NCI-H460 (cell line): ENCODE measurements around the gene VAV2. TPM values are rescaled to one million over a fixed set of nuclear protein-coding genes. Genes with fewer than 3 reads are reported as not detected.
"Not testable (repeated sequence)": the region's sequence is repeated elsewhere in the genome, so short reads cannot be mapped to it uniquely, and the experiment has no call there.

Source experiments
- DNase-seq: peaks from one replicate; pipeline ENCODE4 v3.0.0-alpha.2; 2016; ENCODE audit warnings: low read depth; ENCODE audit errors: extremely low read depth
- total RNA-seq: library from RNA; depleted of rRNA; stranded (reverse); fragments of >200 nt; shearing (Covaris generic); gene quantifications from 2 replicates; pipeline ENCODE4 v1.2.3, GENCODE V29; 2014

The VAV2 gene
- total RNA-seq, 1 experiment from 2014 or later = 6.0 TPM

DNA sequence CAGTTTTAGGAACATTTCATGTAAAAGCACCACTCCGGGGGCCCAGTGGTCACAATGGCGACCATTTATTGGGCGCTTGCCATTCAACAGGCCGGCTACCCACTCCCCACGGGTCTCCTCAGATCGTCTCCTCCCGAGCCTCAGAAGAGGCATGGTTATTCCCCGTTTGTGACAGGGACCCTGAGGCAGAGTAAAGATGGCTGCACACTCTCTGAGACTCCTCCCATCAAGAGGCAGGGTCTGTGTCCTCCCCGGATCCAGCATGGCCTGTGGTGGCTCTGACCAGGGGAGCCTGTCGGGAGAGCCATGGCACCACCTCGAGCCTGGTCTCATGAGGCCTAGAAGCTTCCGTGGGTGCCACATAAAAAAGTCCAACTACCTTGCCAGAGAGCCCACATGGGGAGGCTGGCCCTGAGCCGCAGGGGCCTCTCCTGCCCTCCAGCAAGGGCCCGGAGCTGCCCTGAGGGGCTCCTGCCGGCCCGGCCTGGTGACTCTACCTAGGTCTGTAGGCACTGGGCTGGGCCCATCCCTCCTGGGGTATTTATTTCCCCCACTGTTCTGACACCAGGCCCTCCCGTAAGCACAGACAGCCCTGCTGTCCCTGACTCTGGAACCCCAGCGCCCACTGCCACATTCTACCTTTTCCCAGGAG lies 90.8 kb downstream of the VAV2 start:
- no peak for DNase-seq

GRCh38 chr9:133897675-133898074 lies 94.4 kb downstream of the VAV2 start:
- DNase-seq = no peak

DNA sequence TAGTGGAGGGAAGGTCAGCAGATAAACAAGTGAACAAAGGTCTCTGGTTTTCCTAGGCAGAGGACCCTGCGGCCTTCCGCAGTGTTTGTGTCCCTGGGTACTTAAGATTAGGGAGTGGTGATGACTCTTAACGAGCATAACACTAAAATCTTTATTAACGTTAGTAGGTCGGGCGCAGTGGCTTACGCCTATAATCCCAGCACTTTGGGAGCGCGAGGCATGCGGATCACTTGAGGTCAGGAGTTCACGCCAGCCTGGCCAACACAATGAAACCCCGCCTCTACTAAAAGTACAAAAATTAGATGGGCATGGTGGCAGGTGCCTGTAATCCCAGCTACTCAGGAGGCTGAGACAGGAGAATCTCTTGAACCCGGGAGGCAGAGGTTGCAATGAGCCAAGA lies 96.1 kb downstream of the VAV2 start:
- DNase-seq = not testable (repeated sequence)

DNA sequence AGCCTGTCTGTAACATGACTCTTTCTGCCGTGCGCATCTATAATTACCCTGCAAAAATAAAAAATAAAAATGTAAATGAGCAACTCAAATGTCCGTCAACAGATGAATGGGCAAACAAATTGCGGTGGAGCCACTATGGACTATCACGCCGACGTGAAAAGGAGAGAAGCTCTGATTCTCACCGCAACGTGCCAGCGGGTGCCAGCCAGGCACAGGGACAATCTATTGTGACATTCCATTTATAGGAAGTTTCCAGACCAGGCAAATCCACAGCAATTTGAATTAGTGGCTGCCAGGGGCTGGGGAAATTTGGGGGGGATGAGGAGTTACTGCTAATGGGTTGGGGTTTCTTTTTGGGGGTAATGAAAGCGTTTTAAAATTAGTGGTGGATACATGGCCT lies 96.8 kb downstream of the VAV2 start:
- DNase-seq = no peak

DNA sequence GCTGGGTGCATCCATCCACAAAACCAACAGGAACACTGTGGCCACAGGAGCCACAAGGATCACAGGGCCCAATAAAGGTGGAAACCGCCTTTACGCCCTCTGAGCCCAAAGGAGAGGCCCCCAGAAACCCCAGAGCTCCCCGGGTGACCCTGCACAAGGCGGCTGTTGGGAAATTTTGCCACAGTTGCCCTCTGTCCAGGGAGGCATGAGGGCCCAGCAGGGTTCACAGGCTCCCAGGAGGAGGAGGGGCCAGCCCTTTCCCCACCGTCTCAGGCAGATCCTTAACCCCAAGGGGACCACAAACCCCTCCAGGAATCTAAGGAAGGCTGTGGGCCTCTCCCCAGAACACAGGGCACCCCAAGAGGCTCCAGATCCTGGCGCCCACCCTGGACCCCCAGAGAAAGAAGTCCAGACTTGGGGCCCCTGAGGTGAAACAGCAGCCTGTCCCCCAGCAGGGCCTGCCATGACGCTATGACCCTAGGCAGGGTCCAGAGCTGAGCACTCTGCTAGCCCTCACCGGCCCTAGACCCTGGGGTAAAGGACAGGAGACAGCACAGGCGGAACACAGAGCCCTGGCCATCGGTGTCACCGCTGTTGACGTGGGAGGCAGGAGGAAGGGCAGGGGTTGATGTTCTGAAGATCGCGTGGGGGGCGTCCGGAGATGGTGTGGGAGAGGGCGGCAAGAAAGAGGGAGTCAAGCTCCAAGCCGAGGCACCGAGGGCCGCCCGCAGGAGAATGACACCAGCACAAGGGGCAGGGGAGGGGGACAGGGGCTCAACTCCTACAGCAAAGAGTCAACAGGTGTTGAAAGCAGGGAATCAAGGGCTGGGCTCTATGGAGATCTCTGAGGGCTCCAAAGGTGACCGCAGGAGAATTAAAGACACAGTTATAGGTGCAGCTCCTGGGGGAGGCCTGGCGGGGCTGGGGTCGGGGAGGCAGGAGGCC lies 97.5 kb downstream of the VAV2 start:
- no peak for DNase-seq

DNA sequence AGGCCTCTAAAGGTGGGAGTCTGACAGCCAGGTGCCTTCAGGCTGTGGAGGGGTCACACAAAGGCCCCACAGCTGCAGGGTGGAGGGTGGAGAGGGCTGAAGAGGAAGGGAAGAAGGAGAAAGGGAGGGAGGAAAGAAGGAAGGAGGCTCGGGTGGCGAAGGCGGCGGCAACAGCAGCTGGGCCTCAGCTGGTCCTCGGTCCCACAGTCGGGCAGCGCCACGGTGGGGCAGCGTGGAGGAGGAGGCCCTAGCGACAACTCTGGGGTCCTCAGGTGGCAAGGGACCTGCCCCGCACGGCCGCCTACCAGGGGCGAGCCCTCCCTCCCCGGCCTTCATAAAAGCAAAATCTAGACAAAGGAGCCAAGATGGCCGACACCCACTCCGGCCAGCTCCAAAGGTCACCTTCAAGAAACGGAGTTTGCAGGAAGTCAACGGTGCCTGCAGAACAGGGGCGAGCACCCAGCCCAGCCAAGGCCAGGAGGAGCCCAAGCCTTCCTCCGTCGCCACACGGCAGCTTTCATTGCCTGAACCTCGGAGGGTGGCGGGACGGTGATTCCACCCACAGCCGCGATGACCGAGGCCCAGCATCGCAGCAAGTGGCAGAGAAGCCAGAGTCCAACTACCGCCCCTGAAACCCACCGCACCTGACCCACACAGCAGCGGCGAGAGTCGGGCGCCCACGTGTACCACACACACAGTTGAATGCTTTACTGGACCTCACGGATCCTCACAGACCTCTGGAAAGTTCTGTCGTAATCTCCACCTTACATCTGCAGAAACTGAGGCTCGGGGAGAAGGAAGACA lies 98.7 kb downstream of the VAV2 start:
- no peak for DNase-seq

- no peak for DNase-seq
Observed at GRCh38 chr9:133892193-133892920, 99.8 kb downstream of the VAV2 start.

GRCh38 chr9:133891741-133892140 lies 100.4 kb downstream of the VAV2 start:
- no peak for DNase-seq

DNA sequence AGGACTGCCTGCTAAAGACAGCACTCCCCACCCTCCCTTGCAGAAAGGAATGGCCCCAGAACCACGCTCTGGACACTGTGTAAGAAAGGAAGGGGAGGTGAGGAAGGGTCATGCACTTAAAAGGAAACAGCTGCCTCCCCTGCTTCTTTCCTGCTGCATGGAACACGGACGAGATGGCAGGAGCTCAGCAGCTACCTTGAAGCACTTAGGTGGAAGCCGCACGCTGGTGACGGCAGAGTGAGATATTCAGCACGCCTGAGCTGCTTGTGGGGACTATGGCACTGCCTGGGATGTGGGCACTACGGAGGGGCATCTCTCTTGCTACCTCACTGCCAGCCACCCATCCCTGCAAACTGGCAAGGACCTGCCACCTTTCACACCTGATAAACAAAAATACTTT lies 101.5 kb downstream of the VAV2 start:
- DNase-seq = no peak

DNA sequence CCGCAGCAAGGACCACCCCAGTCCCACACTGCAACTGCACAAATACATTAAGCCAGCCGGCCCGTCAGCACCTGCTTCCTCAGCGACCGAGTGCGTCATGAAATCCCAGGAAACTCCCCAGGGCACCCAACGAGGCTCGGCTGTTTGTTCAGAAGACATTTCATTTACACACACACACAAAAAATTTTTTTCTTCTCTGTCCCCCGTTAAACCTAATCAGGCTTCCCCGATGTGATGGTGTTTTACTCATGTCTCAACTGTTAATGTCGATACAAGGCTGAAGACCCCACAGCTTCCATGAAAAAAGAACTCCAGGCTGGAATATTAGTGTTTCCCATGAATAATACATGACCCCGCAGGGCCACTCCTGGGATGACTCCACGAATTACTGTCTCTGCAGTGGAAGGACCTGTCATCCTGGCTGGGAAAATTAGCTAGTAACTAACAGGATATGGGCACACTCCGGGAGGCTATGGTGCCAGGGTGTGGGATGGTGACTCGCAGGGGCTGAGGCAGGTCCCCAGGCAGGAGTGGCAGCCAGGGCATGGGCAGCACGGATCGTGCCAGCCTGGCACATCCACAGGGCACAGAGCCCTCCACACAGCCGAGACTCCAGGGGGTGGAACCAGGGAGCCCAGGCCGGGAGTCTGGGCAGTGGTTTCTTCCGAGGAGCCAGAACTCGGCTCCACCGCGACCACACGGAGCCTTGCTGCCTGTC lies 102.4 kb downstream of the VAV2 start:
- no peak for DNase-seq

- DNase-seq = no peak
Observed at GRCh38 chr9:133888809-133889491, 103.2 kb downstream of the VAV2 start.

- DNase-seq = no peak
Observed at GRCh38 chr9:133888048-133888808, 103.9 kb downstream of the VAV2 start.

GRCh38 chr9:133887540-133888047 lies 104.5 kb downstream of the VAV2 start:
- no peak for DNase-seq

- no peak for DNase-seq
Observed at GRCh38 chr9:133886563-133887501, 105.3 kb downstream of the VAV2 start.

- DNase-seq = no peak
Observed at GRCh38 chr9:133884907-133885744, 107.0 kb downstream of the VAV2 start.
